GM18505 (cell line): ENCODE results near the gene AKAP1.
"Not testable (repeated sequence)": the region's sequence is repeated elsewhere in the genome, so short reads cannot be mapped to it uniquely, and the experiment has no call there.

ENCODE experiments used
- ATAC-seq: cut with Tn5 transposase; IDR thresholded peaks from one replicate; pipeline ENCODE4 v1.9.1; 2021; ENCODE audit not compliant: unreplicated experiment
- POLR2A ChIP-seq: IDR thresholded peaks from 4 replicates; pipeline ENCODE4 v1.6.1; 2011; ENCODE audit warnings: borderline replicate concordance; ENCODE audit not compliant: insufficient read depth, insufficient read length; ENCODE audit errors: extremely low read depth

Gene AKAP1

DNA sequence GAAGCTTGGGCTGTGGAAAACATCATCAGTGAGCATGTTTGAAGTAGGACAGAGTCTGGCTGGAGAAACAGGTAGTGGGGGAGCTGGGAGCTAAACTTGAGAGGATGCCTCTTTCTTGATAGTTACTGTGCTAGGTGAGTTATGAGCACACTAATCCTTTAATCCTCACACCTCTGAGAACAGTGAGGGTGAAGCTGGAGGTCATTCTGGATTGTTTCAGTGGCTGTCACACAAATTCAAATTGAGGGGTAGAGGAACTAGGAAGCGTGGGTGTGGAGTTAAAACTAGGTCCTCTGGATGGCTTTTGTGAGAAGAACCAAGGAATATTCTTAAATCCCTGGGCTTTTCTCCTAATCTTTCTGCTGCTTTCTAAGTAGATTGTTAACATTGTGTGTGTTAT, 3.3 kb downstream of the AKAP1 start:
- no peak for TF ChIP-seq POLR2A
- no peak for ATAC-seq

- no peak for TF ChIP-seq POLR2A
Observed at GRCh38 chr17:57089391-57089790, 4.3 kb downstream of the AKAP1 start.

GRCh38 chr17:57090560-57091185, 5.6 kb downstream of the AKAP1 start:
- no peak for ATAC-seq
- no peak for TF ChIP-seq POLR2A

More at GRCh38 chr17:57089391-57089790, 4.3 kb downstream of the AKAP1 start:
- no peak for ATAC-seq

- TF ChIP-seq POLR2A: no peak
- no peak for ATAC-seq
Observed at GRCh38 chr17:57091186-57091618, 6.2 kb downstream of the AKAP1 start.

- TF ChIP-seq POLR2A: no peak
- peak; percentile 52 for ATAC-seq
Observed at GRCh38 chr17:57092171-57092570, 7.1 kb downstream of the AKAP1 start.

DNA sequence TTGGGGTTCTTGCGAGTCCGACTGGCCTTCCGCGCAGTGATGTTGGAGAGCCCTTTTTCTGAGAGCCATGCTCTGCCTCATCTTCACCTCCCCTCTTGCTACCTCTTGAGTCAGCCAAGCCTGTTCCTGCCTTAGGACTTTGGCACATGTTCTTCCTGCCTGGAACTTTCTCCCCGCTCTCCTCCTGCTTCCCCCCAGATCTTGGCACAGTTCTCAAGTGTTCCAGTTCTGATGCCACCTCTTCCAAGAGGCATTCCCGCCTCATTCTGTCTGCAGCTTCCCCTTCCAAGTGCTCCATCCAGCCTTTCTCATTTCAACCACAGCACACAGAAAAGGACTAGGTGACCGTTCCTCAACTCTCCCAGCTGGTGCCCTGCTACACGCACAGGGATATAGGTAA, 7.7 kb downstream of the AKAP1 start:
- no peak for ATAC-seq
- no peak for TF ChIP-seq POLR2A

- TF ChIP-seq POLR2A: no peak
- no peak for ATAC-seq
Observed at GRCh38 chr17:57096472-57097202, 11.6 kb downstream of the AKAP1 start.

DNA sequence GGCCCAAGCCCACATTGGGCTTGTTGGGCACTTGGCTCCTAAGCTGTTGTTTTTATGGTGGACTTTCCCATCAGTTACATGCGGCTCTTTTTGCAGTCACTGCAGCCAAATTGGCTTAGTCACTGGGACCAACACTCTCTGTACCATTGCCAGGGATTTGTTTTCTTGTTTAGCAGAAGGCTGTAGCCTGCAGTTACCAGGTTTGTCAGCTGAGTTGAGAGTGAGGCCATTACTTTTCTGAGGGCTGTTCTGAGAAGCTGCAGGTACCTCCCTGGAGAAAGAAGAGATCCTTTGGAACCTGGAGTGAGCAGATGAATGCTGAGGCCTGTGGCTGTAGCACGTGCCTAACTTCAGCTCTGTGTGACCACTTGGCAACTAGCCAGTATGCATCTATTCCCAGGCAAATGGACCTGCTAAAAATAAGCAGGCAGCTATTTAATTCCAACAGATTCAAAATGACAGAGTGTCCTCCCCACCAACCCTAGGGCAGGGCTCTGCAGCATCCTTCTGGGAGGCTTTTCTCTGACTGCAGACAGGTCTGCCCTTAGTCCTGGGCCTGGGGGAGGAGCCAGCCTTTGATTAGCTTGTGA, 12.9 kb downstream of the AKAP1 start:
- TF ChIP-seq POLR2A: no peak
- no peak for ATAC-seq

DNA sequence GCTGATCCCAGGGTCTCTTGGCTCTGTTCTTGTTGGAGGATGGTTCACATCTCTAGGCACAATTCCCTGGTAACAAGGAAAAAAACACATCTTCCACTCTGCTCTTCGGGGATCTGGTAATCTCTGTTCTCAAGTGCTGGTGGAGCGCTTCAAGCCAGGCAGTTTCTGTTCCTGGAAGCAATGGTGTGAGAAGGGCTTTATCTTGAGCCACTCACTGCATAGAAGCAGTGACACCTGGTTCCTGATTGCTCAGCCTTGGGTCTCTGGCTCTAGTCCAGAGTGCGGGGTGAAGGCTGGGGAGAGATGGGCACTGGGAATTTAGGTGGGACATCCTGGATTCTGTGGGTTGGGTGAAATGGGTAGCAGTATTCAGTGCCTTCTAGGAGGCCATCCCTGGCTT, 14.1 kb downstream of the AKAP1 start:
- ATAC-seq: peak; percentile 73
- no peak for TF ChIP-seq POLR2A

- no peak for ATAC-seq
- TF ChIP-seq POLR2A: no peak
Observed at GRCh38 chr17:57102122-57102521, 17.1 kb downstream of the AKAP1 start.

GRCh38 chr17:57102660-57103059, 17.6 kb downstream of the AKAP1 start:
- ATAC-seq: not testable (repeated sequence)

DNA sequence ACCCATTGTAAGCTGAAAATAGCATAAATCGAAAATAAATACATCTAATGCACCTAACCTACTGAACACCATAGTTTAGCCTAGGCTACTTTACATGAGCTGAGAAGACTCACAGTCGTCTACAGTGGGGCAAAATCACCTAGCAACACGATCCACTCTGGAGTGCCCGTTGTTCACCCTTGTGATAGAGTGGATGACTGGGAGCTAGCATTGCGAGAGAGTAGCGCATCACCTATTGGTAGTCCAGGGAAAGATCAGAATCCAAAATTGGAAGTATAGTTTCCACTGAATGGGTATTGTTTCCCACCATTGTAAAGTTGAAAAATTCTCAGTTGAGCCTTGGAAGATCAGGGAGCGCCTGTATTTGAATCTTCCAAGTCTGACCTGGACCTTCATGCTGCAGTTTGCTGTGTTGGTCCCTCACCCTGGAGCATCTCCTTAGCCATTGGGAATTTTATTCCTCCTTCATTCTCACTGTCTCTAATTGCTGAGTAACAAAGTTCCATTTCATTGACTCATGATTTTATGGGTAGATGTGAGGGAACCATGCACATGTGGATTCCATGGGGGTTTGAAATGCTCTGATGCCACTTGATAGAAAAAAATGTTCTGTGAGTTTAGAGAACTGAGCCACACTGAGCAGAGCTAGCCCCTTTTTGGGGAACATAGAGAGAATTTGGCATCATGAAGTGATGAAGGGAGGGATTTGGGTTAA, 19.6 kb downstream of the AKAP1 start:
- TF ChIP-seq POLR2A: no peak
- ATAC-seq: no peak

DNA sequence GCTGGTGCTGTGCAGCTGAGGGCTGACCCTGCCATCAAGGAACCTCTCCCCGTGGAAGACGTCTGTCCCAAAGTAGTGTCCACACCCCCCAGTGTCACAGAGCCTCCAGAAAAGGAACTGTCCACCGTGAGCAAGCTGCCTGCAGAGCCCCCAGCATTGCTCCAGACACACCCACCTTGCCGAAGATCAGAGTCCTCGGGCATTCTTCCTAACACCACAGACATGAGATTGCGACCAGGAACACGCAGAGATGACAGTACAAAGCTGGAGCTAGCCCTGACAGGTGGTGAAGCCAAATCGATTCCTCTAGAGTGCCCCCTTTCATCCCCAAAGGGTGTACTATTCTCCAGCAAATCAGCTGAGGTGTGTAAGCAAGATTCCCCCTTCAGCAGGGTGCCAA, 20.5 kb downstream of the AKAP1 start:
- ATAC-seq: no peak
- no peak for TF ChIP-seq POLR2A
